ENCODE measurements around the gene GIPC1.
"Not testable (repeated sequence)": the region's sequence is repeated elsewhere in the genome, so short reads cannot be mapped to it uniquely, and the experiment has no call there.

- TF ChIP-seq CTCF, POLR2A (IDR thresholded peaks at IDR 0.05): not testable (repeated sequence)
Measured at GRCh38 chr19:14452303-14452702, 43.6 kb downstream of the GIPC1 start.

Data from ovary (tissue), 3 donors.